ENCODE measurements around the gene RAPSN.

RAPSN gene

GRCh38 chr11:47398011-47398410, 50.9 kb downstream of the RAPSN start:
- TF ChIP-seq CTCF (IDR thresholded peaks at IDR 0.05; ENCODE audit: control insufficient read depth, insufficient read depth, low read depth, low read length, missing control alignments), result no peak
- DNase-seq (ENCODE audit: low read depth), result no peak
- H3K4me3 ChIP-seq (ENCODE audit: control insufficient read depth, low read depth, low read length), result no peak overlapping the region

- no peak for DNase-seq (ENCODE audit: low read depth)
- no peak for TF ChIP-seq CTCF (IDR thresholded peaks at IDR 0.05; ENCODE audit: control insufficient read depth, insufficient read depth, low read depth, low read length, missing control alignments)
- no peak overlapping the region for H3K4me3 ChIP-seq (ENCODE audit: control insufficient read depth, low read depth, low read length)
Observed at GRCh38 chr11:47396049-47396320, 53.0 kb downstream of the RAPSN start.

GRCh38 chr11:47395223-47396048, 53.5 kb downstream of the RAPSN start:
- no peak overlapping the region for H3K4me3 ChIP-seq (ENCODE audit: control insufficient read depth, low read depth, low read length)
- no peak for DNase-seq (ENCODE audit: low read depth)
- TF ChIP-seq CTCF (IDR thresholded peaks at IDR 0.05; ENCODE audit: control insufficient read depth, insufficient read depth, low read depth, low read length, missing control alignments), result no peak

GRCh38 chr11:47394322-47395222, 54.4 kb downstream of the RAPSN start:
- no peak overlapping the region for H3K4me3 ChIP-seq (ENCODE audit: control insufficient read depth, low read depth, low read length)
- TF ChIP-seq CTCF (IDR thresholded peaks at IDR 0.05; ENCODE audit: control insufficient read depth, insufficient read depth, low read depth, low read length, missing control alignments), result no peak
- no peak for DNase-seq (ENCODE audit: low read depth)

GRCh38 chr11:47394050-47394321, 55.0 kb downstream of the RAPSN start:
- no peak for TF ChIP-seq CTCF (IDR thresholded peaks at IDR 0.05; ENCODE audit: control insufficient read depth, insufficient read depth, low read depth, low read length, missing control alignments)
- no peak overlapping the region for H3K4me3 ChIP-seq (ENCODE audit: control insufficient read depth, low read depth, low read length)
- no peak for DNase-seq (ENCODE audit: low read depth)

GRCh38 chr11:47393163-47394049, 55.5 kb downstream of the RAPSN start:
- no peak overlapping the region for H3K4me3 ChIP-seq (ENCODE audit: control insufficient read depth, low read depth, low read length)
- TF ChIP-seq CTCF (IDR thresholded peaks at IDR 0.05; ENCODE audit: control insufficient read depth, insufficient read depth, low read depth, low read length, missing control alignments), result no peak
- DNase-seq (ENCODE audit: low read depth), result no peak

Data from AG09309 (cell line).